GM18907 (cell line): ENCODE measurements around the gene PRSS3.
A peak's percentile ranks its signal among the peaks of the same experiment; 100 is the strongest.
"Not testable (repeated sequence)": the region's sequence is repeated elsewhere in the genome, so short reads cannot be mapped to it uniquely, and the experiment has no call there.

Experiments
- ATAC-seq: cut with Tn5 transposase; IDR thresholded peaks from one replicate; pipeline ENCODE4 v1.9.1; 2021; ENCODE audit warnings: mild to moderate bottlenecking, moderate library complexity; ENCODE audit not compliant: unreplicated experiment

PRSS3 gene

DNA sequence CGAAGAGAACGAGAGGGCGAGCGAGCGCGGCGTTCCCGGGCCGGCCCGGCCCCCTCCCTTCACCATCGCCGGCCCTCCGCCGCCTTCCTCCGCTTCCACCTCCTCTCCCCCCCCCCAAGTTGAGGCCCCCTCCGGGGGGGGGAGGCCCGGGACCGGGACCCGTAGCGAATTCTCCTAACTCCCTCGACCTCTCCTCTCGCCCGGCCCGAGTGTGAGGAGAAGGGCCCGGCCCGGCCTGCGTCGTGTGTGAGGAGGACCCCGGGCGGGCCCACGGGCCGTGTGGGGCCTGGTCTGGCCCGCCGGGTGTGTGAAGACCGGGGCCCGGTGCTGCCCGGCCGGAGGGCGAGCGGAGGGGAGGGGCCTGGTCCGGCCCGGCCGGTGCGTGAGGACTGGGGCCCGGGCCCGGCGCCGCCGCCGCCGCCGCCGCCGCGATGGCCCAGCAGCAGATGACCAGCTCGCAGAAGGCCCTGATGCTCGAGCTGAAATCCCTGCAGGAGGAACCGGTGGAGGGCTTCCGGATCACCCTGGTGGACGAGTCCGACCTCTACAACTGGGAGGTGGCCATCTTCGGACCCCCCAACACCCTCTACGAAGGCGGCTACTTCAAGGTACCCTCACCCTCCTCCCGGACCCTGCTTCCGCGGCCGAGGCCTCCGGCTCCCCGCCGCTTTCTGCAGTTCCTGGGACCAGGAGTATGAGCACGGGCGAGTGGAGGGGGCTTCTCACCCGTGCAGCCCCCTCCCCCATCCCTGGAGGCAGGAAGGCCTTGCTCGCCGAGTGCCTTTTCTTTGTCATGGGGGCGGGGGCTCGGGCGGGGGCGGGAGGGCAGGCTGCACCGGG, 22.2 kb downstream of the PRSS3 start:
- ATAC-seq, result peak; percentile 25

DNA sequence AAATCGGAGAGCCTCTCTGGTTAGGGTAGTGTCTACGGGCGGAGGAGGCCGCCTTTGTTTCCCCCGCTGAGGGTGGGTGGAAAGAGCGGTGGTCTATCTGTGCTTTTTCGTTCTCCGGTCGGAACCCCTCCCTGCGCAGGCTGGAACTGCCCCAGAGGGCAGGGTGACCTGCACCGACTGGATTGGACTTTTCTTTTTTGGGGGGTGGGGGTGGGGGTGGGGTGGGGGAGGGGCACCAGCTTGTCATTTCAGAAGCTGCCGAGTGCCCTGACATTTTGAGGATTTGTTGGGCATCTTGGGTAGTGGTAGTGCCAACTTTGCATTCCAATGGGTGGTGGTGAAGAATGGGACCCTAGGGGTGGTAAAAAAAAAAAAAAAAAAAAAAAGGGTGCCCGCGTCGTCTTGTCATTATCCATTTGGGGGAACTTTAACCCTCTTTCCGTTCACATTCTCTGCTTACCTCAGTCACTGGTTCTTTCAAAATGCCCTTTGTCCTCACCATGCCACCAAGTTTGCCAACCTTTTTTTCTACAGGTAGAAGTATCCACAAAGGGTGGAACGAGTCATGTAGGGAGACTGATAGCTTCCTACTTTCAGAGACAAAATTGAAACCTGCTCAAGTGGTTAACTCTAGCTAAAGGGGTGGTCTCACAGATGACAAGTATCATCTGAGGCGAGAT, 22.9 kb downstream of the PRSS3 start:
- ATAC-seq, result no peak

DNA sequence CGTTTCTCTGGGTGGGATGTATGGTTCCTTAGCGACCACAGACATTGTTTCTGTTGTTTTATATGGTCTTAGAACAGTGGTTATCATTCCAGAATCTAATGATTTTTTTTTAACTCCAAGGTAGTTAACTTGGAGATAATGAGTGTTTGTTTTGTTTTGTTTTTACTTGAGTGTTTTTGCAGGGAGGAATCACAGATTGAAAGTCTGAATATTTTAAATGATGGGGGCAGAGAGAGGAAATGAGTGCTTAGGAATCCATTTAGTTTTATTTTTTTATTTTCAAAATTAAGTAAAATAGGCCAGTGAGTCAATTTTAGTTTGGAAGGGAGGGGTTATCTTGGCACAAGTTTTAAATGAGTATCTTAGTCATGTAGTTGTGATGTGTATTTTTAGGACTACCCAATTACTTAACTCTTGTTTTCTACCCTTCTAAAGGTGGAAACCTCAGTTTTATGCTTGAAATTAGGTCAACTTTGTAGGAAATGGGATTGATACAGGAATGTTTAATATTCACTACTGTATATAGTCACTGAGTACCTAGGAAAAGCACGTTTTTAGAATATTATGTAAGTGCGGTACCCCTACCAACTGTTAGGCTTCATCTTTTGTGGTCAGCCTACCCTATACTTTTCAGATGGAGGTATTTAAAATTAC, 23.6 kb downstream of the PRSS3 start:
- no peak for ATAC-seq

DNA sequence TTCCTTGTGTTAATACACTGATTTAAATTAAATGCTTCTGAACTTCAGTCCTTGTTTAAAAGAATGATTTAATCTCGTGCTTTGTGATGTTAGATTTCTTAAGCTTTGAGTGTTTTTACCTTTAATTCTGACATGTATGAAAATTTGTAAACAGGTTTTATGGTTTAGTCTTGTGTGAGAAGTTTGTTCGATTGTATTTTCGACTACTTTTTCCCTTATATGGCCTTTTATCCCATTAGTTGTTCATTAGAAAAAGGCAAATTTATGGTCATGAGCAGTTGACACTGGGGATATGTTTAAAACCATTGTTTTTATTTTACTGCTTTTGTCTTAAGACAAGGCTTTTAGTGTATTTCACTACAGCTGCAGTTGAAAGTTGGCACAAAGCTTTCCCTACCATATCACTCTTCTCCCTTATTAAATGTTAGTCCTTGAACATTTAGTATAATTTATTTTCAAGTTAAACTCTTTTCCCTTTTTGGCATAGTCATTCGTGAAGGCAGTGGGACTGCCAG, 24.9 kb downstream of the PRSS3 start:
- no peak for ATAC-seq

DNA sequence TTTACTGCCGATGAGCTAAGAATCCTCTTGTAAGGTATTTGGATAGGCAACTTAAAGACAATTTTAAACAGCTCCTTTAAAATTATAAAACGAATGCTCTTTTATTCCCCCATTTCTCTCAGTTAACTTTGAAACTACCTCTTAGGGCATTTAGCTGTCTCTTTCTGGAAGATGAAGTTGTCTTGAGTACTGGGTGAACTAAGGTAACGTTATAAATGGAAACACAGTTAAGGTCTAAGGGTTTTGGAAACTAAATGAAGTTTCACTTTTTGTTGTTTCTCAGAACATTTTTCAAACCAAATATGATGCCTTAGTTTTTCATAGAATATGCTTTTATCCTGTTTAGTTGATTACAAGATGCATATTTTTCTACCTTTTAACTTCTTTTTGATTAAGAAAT, 28.4 kb downstream of the PRSS3 start:
- ATAC-seq, result no peak

DNA sequence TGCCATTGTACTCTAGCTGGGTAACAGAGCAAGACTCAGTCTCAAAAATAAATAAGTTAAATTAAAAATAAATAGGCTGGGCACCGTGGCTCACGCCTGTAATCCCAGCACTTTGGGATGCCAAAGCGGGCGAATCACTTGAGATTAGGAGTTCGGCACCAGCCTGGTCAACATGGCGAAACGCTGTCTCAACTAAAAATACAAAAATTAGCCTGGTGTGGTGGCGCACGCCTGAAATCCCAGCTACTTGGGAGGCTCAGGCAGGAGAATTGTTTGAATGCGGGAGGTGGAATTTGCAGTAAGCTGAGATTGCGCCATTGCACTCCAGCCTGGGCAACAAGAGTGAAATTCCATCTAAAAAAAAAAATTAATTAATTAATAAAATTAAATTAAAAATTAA, 31.9 kb downstream of the PRSS3 start:
- ATAC-seq, result not testable (repeated sequence)

DNA sequence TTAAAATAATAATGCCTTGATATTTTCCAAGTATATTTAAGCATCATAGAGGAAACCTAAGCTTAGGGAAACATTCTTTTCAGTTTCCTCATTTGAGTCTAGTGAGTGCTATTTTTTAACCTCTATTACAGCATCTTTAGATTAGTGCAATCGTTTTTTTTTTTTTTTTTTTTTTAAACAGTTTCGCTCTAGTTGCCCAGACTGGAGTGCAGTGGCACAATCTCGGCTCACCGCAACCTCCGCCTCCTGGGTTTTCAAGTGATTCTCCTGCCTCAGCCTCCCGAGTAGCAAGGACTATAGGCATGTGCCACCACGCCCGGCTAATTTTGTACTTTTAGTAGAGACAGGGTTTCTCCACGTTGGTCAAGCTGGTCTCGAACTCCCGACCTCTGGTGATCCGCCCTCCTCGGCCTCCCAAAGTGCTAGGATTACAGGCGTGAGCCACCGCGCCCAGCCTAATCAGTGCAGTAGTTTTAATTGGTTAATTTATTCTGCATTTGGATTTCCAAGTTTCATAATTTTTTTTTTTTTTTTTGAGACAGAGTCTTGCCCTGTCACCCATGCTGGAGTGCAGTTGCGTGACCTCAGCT, 34.4 kb downstream of the PRSS3 start:
- ATAC-seq, result not testable (repeated sequence)

DNA sequence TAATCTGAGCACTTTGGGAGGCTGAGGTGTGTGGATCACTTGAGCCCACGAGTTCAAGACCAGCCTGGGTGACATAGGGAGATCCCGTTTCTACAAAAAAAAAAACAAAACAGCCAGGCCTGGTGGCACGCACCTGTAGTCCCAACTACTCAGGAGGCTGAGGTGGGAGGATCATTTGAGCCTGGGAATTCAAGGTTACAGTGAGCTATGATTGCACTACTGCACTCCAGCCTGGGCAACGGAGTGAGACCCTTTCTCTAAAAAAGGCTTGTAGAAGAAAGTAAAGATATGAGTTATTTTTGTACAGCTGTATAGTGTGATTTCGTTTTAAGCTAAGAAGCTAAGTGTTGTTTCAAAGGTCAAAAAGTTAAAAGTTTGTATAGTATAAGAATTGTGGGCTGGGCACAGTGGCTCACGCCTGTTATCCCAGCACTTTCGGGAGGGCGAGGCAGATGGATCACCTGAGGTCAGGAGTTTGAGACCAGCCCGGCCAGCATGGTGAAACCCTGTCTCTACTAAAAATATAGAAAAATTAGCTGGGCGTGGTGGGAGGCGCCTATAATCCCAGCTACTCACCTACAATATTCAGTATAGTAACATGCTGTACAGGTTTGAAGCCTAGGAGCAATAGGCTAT, 40.4 kb downstream of the PRSS3 start:
- ATAC-seq, result no peak

DNA sequence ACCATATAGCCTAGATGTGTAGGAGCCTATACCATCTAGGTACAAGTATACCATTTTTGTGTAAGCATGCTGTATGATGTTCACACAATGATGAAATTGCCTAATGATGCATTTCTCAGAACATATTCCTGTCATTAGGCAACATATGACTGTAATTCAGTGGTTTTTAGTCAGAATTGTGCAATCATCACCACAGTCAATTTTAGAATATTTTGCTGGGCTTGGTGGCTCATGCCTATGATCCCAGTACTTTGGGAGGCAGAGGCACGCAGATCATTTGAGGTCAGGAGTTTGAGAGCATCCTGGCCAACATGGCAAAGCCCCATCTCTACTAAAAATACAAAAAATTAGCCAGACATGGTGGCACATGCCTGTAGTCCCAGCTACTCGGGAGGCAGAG, 40.9 kb downstream of the PRSS3 start:
- not testable (repeated sequence) for ATAC-seq

DNA sequence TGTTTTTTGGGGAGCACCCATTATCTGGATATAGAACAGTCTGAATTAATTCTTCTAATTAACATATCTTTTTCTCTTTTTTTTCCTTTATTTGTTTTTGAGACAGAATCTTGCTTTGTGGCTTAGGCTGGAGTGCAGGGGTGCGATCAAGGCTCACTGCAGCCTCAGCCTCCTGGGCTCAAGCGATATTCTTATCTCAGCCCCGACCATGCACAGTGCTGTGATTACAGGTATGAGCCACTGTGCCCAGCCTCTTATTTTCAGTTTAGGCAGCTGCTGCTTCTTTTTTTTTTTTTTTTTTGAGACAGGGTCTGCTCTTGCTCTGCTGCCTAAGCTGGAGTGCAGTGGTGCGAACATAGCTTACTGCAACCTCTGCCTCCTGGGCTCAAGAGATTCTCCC, 41.8 kb downstream of the PRSS3 start:
- no peak for ATAC-seq

DNA sequence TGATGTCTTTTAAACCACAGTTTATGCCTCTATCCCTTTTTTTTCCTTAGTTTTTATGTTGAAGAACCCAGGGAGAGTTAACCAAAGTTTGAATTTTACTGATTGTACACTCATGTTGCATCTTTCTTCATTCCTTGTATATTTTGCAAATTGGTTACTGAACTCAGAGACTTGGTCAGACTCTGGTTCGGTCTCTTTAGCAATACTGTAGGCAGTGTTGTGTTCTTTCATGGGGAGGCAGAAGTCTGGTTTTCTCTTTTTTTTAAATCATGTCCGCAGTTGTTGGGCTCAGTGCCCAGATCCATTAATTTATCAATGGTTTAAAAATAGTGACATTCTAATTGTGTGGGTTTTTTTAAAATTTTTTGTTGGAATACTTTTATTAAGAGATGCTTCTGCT, 45.0 kb downstream of the PRSS3 start:
- no peak for ATAC-seq

DNA sequence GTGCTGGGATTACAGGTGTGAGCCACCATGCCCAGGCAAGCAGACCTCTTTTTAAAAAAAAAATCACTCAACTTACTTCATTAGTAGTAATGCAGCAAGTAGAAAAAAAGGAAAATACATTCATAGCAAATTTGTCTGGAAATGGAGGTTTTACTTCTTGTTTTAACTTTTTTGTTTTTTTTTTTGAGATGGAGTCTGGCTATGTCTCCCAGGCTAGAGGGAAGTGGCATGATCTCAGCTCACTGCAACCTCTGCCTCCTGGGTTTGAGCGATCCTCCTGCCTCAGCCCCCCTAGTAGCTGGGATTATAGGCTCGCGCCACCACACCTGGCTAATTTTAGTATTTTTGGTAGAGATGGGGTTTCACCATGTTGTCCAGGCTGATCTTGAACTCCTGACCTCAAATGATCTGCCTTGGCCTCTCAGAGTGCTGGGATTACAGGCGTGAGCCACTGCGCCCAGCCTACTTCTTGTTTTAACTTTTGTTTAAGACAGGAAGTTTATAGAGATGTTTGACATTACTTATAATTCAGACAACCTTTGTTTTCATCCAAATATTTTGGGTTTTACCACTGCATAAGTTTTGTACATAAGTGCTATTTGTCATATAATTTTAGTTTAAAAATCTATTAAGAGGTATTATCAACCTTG, 48.1 kb downstream of the PRSS3 start:
- ATAC-seq, result no peak

DNA sequence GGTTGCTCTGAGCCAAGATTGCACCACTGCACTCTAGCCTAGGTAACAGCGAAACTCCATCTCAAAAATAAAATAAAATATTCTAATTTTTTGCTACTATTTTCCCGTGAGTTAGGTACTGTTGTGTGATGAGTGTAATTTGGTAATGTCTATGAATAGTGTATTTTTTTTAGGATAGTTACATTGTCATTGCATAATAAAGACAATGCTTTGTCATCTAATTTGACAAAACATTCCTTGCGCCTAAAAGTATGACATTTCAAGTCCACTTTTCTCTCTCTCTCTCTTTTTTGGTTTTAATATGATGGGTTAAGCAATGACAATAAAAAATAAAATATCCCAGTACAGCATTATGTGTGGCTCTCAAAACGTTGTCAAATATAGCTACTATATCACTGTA, 50.9 kb downstream of the PRSS3 start:
- no peak for ATAC-seq

DNA sequence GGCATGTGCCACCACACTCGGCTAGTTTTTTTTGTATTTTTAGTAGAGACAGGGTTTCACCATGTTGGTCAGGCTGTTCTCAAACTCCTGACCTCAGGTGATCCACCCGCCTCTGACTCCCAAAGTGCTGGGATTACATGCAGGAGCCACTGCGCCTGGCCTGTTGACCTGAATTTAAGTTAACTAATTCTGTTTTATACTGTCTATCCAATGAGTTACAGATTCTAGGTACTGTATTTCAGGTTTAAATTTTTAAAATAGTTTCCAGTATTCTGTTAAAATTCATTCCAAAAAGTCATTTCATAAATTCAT, 52.5 kb downstream of the PRSS3 start:
- ATAC-seq, result not testable (repeated sequence)
